Measurements from ENCODE around the gene WSB2. TPM values are rescaled to one million over a fixed set of nuclear protein-coding genes. Genes with fewer than 3 reads are reported as not detected.
"Not testable (repeated sequence)": the region's sequence is repeated elsewhere in the genome, so short reads cannot be mapped to it uniquely, and the experiment has no call there.

The WSB2 gene
- total RNA-seq, 3 donors from 2014 or later, result 103 to 159 (median 119) TPM

DNA sequence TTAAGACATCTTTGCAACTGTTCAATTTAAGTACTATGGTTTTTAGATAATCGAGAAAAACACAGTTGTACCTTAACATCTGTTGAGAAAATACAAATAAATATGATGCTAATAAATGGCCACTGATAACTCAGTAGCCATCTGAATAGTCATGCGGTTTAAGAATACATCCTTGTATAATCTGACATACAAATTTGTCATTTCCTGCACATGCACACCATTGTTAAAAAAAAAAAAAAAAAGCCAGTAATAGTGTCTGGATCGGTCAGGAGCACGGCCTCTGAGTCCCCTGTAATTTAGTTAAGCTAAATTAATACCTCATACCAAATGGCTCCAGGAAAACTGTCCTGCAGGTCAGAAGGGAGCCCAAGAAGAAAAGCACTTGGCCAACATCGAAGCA, 27.7 kb downstream of the WSB2 start:
- TF ChIP-seq CTCF (IDR thresholded peaks at IDR 0.05), result no peak
- Histone ChIP-seq H3K4me1 (ENCODE audit: low read depth) (no peaks in the 10 kb centered on the region), H3K9me3 (no peaks in the 10 kb centered on the region), H3K36me3 (ENCODE audit: low read depth) (peaks cover 7% of the 10 kb centered on the region), H3K4me3 (no peak overlapping the region)
- no peak for DNase-seq
- intact Hi-C loops (cut with DNase I, micrococcal nuclease), result loop anchor here (10.0 kb wide), 1 partner anchor 159 kb away; no protein-coding TSS in a partner anchor
- no peak for ATAC-seq

DNA sequence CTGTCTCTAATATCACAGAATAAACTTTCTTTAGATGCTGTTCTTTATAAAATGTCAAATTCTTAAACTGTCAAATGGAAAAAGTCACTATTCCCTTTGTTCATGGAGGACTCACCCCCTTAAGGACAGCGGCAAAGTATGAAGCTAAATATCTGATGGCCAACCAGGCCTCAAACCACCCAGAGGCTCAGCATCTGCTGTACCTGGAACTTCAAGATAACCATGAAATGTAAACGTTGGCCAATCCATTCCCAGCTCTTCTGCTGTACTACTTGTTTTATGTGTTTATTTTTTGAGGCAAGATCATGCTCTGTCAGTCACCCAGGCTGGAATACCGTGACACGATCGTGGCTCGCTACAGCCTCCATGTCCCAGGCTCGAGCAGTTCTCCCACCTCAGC, 28.8 kb downstream of the WSB2 start:
- ATAC-seq, result no peak
- no peak for DNase-seq
- no peaks in the 10 kb centered on the region for H3K4me1 ChIP-seq (ENCODE audit: low read depth)
- no peak for TF ChIP-seq CTCF (IDR thresholded peaks at IDR 0.05)
- no peak overlapping the region for H3K4me3 ChIP-seq
- H3K9me3 ChIP-seq, result no peaks in the 10 kb centered on the region
- H3K36me3 ChIP-seq (ENCODE audit: low read depth), result no peaks in the 10 kb centered on the region
- intact Hi-C loops (cut with DNase I, micrococcal nuclease), result loop anchor here (10.0 kb wide), 1 partner anchor 157 kb away; no protein-coding TSS in a partner anchor

- Histone ChIP-seq H3K4me3 (no peak overlapping the region), H3K36me3 (ENCODE audit: low read depth) (no peaks in the 10 kb centered on the region), H3K4me1 (ENCODE audit: low read depth) (no peaks in the 10 kb centered on the region), H3K9me3 (no peaks in the 10 kb centered on the region)
- ATAC-seq (no peak), DNase-seq (no peak)
- TF ChIP-seq CTCF (IDR thresholded peaks at IDR 0.05), result no peak
- intact Hi-C loops (cut with DNase I, micrococcal nuclease), result no loop called here
Measured at GRCh38 chr12:118029166-118029565, 31.8 kb downstream of the WSB2 start.

- no peak for TF ChIP-seq CTCF (IDR thresholded peaks at IDR 0.05)
- no peaks in the 10 kb centered on the region for H3K36me3 ChIP-seq (ENCODE audit: low read depth)
- intact Hi-C loops (cut with DNase I, micrococcal nuclease), result no loop called here
Measured at GRCh38 chr12:118025168-118025567, 35.8 kb downstream of the WSB2 start.

DNA sequence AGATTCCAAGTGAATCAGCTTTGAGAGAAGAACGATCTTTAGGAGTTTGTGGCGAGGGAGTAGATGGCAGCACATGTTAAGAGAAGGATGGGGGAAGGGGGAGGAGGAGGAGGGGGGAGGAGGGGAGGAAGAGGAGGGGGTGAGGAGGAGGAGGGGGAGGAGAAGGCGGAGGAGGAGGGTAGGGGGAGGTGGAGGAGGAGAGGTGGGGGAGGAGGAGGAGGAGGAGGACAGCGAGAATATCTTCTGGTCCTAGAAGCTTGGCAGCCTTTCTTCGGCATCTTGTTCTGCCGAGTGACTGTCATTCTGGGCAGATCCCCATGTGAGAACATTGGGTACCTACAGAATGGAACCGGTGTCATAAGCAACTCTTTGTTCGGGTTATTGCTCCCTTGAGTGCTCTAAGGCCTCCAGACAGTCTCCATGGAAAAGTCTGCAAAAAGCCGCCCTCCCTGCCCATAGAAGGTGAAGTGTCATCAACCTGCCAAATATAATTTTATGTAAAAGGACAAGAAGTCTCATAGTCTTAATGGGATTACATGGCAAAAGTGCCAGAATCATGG, 37.6 kb downstream of the WSB2 start:
- Histone ChIP-seq H3K36me3 (ENCODE audit: low read depth) (no peaks in the 10 kb centered on the region), H3K4me3 (no peak overlapping the region), H3K9me3 (no peaks in the 10 kb centered on the region), H3K4me1 (ENCODE audit: low read depth) (no peaks in the 10 kb centered on the region)
- no peak for TF ChIP-seq CTCF (IDR thresholded peaks at IDR 0.05)
- no peak for ATAC-seq
- no peak for DNase-seq
- intact Hi-C loops (cut with DNase I, micrococcal nuclease), result no loop called here

More at GRCh38 chr12:118025168-118025567, 35.8 kb downstream of the WSB2 start:
- Histone ChIP-seq H3K9me3 (no peaks in the 10 kb centered on the region), H3K4me1 (ENCODE audit: low read depth) (no peaks in the 10 kb centered on the region), H3K4me3 (no peak overlapping the region)
- DNase-seq (no peak), ATAC-seq (no peak)

DNA sequence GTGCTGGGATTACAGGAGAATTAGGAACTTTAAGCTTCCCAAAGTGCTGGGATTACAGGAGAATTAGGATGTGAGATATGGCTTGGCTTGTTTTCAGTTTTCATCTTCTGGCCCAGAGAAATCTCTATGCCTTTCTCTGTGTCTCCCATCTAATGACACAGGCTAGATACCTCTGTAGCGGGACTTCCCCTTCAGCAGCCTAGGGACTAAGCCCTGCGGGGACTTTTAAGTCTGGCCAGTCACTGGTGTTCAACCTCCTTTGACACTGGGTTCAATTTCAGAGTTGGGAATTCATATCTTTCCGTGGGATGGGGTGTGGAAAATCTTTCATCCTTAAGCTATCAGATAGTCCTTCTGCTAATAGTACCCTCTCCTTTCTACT, 38.3 kb downstream of the WSB2 start:
- H3K36me3 ChIP-seq (ENCODE audit: low read depth), result no peaks in the 10 kb centered on the region
- DNase-seq (no peak), ATAC-seq (no peak)
- no peaks in the 10 kb centered on the region for H3K9me3 ChIP-seq
- no peak overlapping the region for H3K4me3 ChIP-seq
- no peaks in the 10 kb centered on the region for H3K4me1 ChIP-seq (ENCODE audit: low read depth)
- TF ChIP-seq CTCF (IDR thresholded peaks at IDR 0.05), result no peak
- intact Hi-C loops (cut with DNase I, micrococcal nuclease), result no loop called here

DNA sequence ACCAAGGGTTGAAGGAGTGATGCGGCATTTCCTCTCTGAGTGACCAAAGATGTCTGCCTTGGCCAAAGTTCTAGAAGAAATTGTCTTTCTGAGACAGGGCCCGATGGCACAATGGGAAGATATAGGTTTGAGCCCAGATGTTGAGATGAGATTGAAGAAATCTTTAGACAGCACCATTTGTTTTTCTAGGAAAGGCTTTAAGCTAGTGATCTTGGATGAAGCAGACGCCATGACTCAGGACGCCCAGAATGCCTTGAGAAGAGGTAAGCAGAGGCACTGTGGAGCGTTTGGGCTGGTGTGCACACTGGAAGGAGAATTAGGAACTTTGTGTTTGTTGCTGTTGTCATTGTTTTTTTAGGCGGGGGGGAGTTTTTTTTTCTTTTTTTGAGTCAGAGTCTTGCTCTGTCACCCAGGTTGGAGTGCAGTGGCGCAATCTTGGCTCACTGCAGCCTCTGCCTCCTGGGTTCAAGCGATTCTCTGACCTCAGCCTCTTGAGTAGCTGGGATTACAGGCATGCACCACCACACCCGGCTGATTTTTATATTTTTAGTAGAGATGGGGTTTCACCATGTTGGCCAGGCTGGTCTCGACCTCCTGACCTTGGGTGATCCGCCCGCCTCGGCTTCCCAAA, 38.8 kb downstream of the WSB2 start:
- H3K4me3 ChIP-seq; H3K9me3 ChIP-seq; intact Hi-C loops (cut with DNase I, micrococcal nuclease); DNase-seq; H3K4me1 ChIP-seq (ENCODE audit: low read depth); ATAC-seq; H3K36me3 ChIP-seq (ENCODE audit: low read depth): not testable (repeated sequence)

Data from mucosa of descending colon (tissue), 3 donors.